Endothelial cell of umbilical vein (primary cell): ENCODE measurements around the gene SBF1.

ENCODE experiments used
- CTCF ChIP-seq, 2 donors: IDR thresholded peaks; 1 replicate in 1 of 2; 2 replicates in 1 of 2; pipeline ENCODE4 v1.5.1; 2011; ENCODE audit warnings: low read length in 2 of 2, mild to moderate bottlenecking in 2 of 2, moderate library complexity in 2 of 2, control low read depth in 1 of 2, inconsistent platforms in 1 of 2, low read depth in 1 of 2; ENCODE audit not compliant: insufficient read depth in 1 of 2; ENCODE audit errors: extremely low read depth in 1 of 2
- FOS ChIP-seq: IDR thresholded peaks from 2 replicates; pipeline ENCODE4 v1.6.1; 2011; ENCODE audit warnings: mild to moderate bottlenecking, low read length, moderate library complexity, borderline replicate concordance; ENCODE audit not compliant: insufficient read depth
- JUN ChIP-seq: IDR thresholded peaks from 2 replicates; pipeline ENCODE4 v1.6.1; 2011; ENCODE audit warnings: borderline replicate concordance, low read depth; ENCODE audit not compliant: insufficient read length, insufficient read depth
- MYC ChIP-seq: IDR thresholded peaks from one replicate; pipeline ENCODE4 v1.6.1; 2011; ENCODE audit warnings: mild to moderate bottlenecking, low read depth, low read length
- POLR2A ChIP-seq: IDR thresholded peaks from 2 replicates; pipeline ENCODE4 v1.6.1; 2012; ENCODE audit warnings: low read depth, mild to moderate bottlenecking, control low read depth, low read length
- POLR2AphosphoS5 ChIP-seq: IDR thresholded peaks from 2 replicates; pipeline ENCODE4 v1.6.1; 2012; ENCODE audit warnings: low read depth, mild to moderate bottlenecking, control low read depth, low read length, moderate library complexity; ENCODE audit not compliant: insufficient read depth
- TF ChIP-seq, protein P1 (sequence below): IDR thresholded peaks from 2 replicates; pipeline ENCODE4 v1.6.1; 2011; ENCODE audit not compliant: insufficient read depth, insufficient read length

DNA sequence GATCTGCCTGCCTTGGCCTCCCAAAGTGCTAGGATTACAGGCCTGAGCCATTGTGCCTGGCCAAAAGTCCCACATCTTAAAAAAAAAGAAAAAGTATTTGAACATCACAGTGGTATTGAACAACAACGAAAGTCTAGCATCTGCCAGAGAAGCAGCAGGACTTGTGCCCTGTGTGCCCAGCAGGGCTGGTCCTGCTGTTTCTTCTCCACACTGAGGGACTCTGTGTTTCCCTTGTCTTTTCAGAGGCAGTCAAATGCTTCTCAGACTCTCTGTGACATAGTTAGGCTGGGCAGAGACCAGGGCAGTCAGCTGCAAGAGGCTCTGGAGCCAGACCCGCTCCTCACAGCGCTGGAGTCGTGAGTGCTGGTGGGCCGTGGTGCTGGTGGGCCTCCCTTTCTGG, 56.2 kb downstream of the SBF1 start:
- TF ChIP-seq CTCF (IDR thresholded peaks at IDR 0.05; ENCODE audit: extremely low read depth in 1 of 2, insufficient read depth in 1 of 2, low read depth in 1 of 2, low read length in 2 of 2) (no peak), POLR2A (no peak), POLR2AphosphoS5 (no peak), FOS (no peak), JUN (no peak), MYC (no peak)
- TF ChIP-seq, protein P1, sequence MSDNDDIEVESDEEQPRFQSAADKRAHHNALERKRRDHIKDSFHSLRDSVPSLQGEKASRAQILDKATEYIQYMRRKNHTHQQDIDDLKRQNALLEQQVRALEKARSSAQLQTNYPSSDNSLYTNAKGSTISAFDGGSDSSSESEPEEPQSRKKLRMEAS = no peak
